Spleen (tissue), 7 donors: ENCODE measurements around the gene PNPT1.
"Not testable (repeated sequence)": the region's sequence is repeated elsewhere in the genome, so short reads cannot be mapped to it uniquely, and the experiment has no call there.

Source experiments
- POLR2A ChIP-seq, 3 donors: fragments of 450-650 bp; IDR thresholded peaks; one replicate each; pipeline ENCODE4 v1.5.1; 2017; ENCODE audit warnings: antibody characterized with exemption in 3 of 3, mild to moderate bottlenecking in 1 of 3
- POLR2AphosphoS5 ChIP-seq, 3 donors: sonication (generic); formaldehyde crosslinking; IDR thresholded peaks; one replicate each; pipeline ENCODE4 v1.5.1; 2017; ENCODE audit warnings: antibody characterized with exemption in 3 of 3
- TF ChIP-seq, protein P1 (sequence below), 11 experiments: fragments of 200-600 bp in 7 of 11; fragments of 450-650 bp in 4 of 11; sonication (generic) in 4 of 11; IDR thresholded peaks in 8 of 11; conservative IDR thresholded peaks in 3 of 11; 1 replicate in 7 of 11; 2 replicates in 4 of 11; pipeline versions ENCODE4 v1.4.0 to v1.8.0; 2016 to 2021; ENCODE audit warnings: antibody characterized with exemption in 11 of 11, inconsistent platforms in 4 of 11, mild to moderate bottlenecking in 1 of 11
- donor health status: DM: no; HTN: no; CAD: no; lungs with moderate emphysema.
- donor health status: DM: no; HTN: no; CAD: no.
- donor health status: DM: no; HTN: no; CAD: no.

DNA sequence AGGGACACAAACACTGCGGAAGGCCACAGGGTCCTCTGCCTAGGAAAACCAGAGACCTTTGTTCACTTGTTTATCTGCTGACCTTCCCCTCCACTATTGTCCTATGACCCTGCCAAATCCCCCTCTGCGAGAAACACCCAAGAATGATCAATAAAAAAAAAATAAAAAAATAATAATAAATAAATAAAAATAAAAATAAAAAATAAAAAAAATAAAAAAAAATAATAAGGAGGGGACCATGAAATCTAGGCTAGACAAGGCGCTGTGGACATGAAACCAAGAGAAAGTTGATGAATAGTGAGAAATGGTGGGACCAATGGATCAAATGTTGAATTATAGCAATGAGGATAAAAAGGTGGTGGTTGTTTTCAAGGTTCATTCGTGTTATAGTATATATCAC lies 12.6 kb upstream of the PNPT1 start:
- TF ChIP-seq, protein P1, sequence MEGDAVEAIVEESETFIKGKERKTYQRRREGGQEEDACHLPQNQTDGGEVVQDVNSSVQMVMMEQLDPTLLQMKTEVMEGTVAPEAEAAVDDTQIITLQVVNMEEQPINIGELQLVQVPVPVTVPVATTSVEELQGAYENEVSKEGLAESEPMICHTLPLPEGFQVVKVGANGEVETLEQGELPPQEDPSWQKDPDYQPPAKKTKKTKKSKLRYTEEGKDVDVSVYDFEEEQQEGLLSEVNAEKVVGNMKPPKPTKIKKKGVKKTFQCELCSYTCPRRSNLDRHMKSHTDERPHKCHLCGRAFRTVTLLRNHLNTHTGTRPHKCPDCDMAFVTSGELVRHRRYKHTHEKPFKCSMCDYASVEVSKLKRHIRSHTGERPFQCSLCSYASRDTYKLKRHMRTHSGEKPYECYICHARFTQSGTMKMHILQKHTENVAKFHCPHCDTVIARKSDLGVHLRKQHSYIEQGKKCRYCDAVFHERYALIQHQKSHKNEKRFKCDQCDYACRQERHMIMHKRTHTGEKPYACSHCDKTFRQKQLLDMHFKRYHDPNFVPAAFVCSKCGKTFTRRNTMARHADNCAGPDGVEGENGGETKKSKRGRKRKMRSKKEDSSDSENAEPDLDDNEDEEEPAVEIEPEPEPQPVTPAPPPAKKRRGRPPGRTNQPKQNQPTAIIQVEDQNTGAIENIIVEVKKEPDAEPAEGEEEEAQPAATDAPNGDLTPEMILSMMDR (IDR thresholded peaks at IDR 0.05 in 8 of 11, conservative IDR thresholded peaks at IDR 0.05 in 3 of 11): not testable (repeated sequence)
- TF ChIP-seq POLR2A, POLR2AphosphoS5 (IDR thresholded peaks at IDR 0.05): not testable (repeated sequence)
